Testis (tissue), 3 donors: ENCODE measurements around the gene RAB8A. TPM values are rescaled to one million over a fixed set of nuclear protein-coding genes. Genes with fewer than 3 reads are reported as not detected.
"Not testable (repeated sequence)": the region's sequence is repeated elsewhere in the genome, so short reads cannot be mapped to it uniquely, and the experiment has no call there.

ENCODE experiments used
- DNase-seq: peaks from one replicate; pipeline ENCODE4 v3.0.0-alpha.2; 2019
- H3K27ac ChIP-seq, 2 donors: fragments of 200-600 bp; sonication (generic); one replicate each; pipeline ENCODE4 v1.5.1; 2019
- H3K27me3 ChIP-seq: fragments of 200-600 bp; sonication (generic); one replicate; pipeline ENCODE4 v1.5.1; 2019
- H3K36me3 ChIP-seq: fragments of 200-600 bp; sonication (generic); one replicate; pipeline ENCODE4 v1.5.1; 2017; ENCODE audit warnings: low read depth; ENCODE audit errors: missing control alignments
- H3K4me1 ChIP-seq: fragments of 200-600 bp; sonication (generic); one replicate; pipeline ENCODE4 v1.5.1; 2019
- H3K4me3 ChIP-seq, 2 donors: fragments of 200-600 bp; sonication (generic); one replicate each; pipeline ENCODE4 v1.5.1; 2017 to 2019
- H3K9me3 ChIP-seq: fragments of 200-600 bp; sonication (generic); one replicate; pipeline ENCODE4 v1.5.1; 2017
- CTCF ChIP-seq, 3 experiments: fragments of 450-650 bp in 2 of 3; fragments of 200-600 bp in 1 of 3; sonication (generic) in 1 of 3; IDR thresholded peaks; one replicate each; pipeline ENCODE4 v1.5.1; 2016 to 2019; ENCODE audit warnings: antibody characterized with exemption in 3 of 3, mild to moderate bottlenecking in 2 of 3, moderate library complexity in 1 of 3
- POLR2A ChIP-seq: fragments of 450-650 bp; IDR thresholded peaks from one replicate; pipeline ENCODE4 v1.6.1; 2017; ENCODE audit warnings: antibody characterized with exemption, mild to moderate bottlenecking, moderate library complexity
- WGBS, 2 donors: methylation state at CpG; one replicate each; pipeline ENCODE4 v1.1.5; 2018; 5-methylcytosine and 5-hydroxymethylcytosine counted together
- intact Hi-C: fragments of 100-400 bp; cut with DNase I; formaldehyde crosslinking; loops from one replicate; pipeline ENCODE4 v1.15.1; 2023; ENCODE audit warnings: low total_unique reads
- polyA plus RNA-seq: library from polyadenylated mRNA; stranded (reverse); fragments of 350-450 nt; fragmentation: Illumina TruSeq; extraction: RNeasy Lipid Tissue Mini Kit (QIAGEN cat#74804); gene quantifications from one replicate; pipeline ENCODE4 v1.2.3, GENCODE V29; 2014; ENCODE audit warnings: low read depth, low replicate concordance; ENCODE audit not compliant: insufficient read depth
- total RNA-seq, 2 donors: library from RNA; depleted of rRNA; stranded (reverse); fragments of >200 nt; gene quantifications; one replicate each; pipeline ENCODE4 v1.2.3, GENCODE V29; 2016

RAB8A gene
- total and polyA plus RNA-seq, 3 donors from 2014 or later = 45.9 to 69.0 (median 63.3) TPM

DNA sequence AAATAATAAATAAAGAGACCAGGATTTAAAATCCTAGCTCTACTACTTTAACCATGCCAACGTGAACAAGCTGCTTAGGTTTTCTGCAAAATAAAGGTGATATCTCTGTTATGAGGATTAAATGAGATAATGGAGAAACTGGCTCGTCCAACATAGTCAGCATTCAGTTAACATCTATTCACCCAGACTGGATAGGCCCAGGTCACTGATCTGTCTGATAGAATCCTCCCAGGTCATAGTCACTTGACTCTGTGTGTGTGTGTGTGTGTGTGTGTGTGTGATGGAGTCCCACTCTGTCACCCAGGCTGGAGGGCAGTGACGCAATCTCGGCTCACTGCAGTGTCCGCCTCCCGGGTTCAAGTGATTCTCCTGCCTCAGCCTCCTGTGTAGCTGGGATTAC, 12.9 kb upstream of the RAB8A start:
- H3K36me3 ChIP-seq = no peaks in the 10 kb centered on the region
- peaks cover 4% of the 10 kb centered on the region for H3K4me1 ChIP-seq
- no peak overlapping the region for H3K4me3 ChIP-seq
- H3K9me3 ChIP-seq = no peaks in the 10 kb centered on the region
- no peaks in the 10 kb centered on the region for H3K27me3 ChIP-seq
- WGBS, 2 donors = 89 to 90% methylated on average over 6 of the region's 6 CpGs
- TF ChIP-seq CTCF (IDR thresholded peaks at IDR 0.05) (no peak), POLR2A (no peak)
- no peak for DNase-seq
- intact Hi-C loops = no loop called here
- H3K27ac ChIP-seq = peak overlapping the region in 1 of 2 donors; percentile 57

GRCh38 chr19:16099314-16099965, 12.2 kb upstream of the RAB8A start:
- H3K36me3 ChIP-seq, DNase-seq, H3K27me3 ChIP-seq, H3K4me1 ChIP-seq, intact Hi-C loops, H3K4me3 ChIP-seq, H3K9me3 ChIP-seq: not testable (repeated sequence)
- H3K27ac ChIP-seq = peak overlapping the region in 1 of 2 donors; percentile 57
- 71 to 76% methylated on average over 8 of the region's 8 CpGs for WGBS, 2 donors

- no peak for TF ChIP-seq CTCF (IDR thresholded peaks at IDR 0.05)
- TF ChIP-seq POLR2A = no peak
- H3K4me3 ChIP-seq = no peak overlapping the region
- no peaks in the 10 kb centered on the region for H3K36me3 ChIP-seq
- no peak for DNase-seq
- H3K27ac ChIP-seq = peak overlapping the region in 1 of 2 donors; percentile 57
- no peaks in the 10 kb centered on the region for H3K27me3 ChIP-seq
- intact Hi-C loops = no loop called here
- H3K9me3 ChIP-seq = no peaks in the 10 kb centered on the region
- peaks cover 4% of the 10 kb centered on the region for H3K4me1 ChIP-seq
- 65 to 84% methylated on average over 4 of the region's 4 CpGs for WGBS, 2 donors
These were observed 11.2 kb upstream of the RAB8A start for GRCh38 chr19:16100524-16100923.

GRCh38 chr19:16104722-16105121, 7.0 kb upstream of the RAB8A start:
- Histone ChIP-seq H3K27ac (no peak overlapping the region), H3K9me3 (no peaks in the 10 kb centered on the region), H3K27me3 (no peaks in the 10 kb centered on the region), H3K4me3 (no peak overlapping the region), H3K36me3 (no peaks in the 10 kb centered on the region), H3K4me1 (peaks cover under 1% of the 10 kb centered on the region)
- WGBS, 2 donors = 84 to 86% methylated on average over 6 of the region's 6 CpGs
- intact Hi-C loops = no loop called here
- DNase-seq = no peak
- TF ChIP-seq POLR2A = no peak
- no peak for TF ChIP-seq CTCF (IDR thresholded peaks at IDR 0.05)

DNA sequence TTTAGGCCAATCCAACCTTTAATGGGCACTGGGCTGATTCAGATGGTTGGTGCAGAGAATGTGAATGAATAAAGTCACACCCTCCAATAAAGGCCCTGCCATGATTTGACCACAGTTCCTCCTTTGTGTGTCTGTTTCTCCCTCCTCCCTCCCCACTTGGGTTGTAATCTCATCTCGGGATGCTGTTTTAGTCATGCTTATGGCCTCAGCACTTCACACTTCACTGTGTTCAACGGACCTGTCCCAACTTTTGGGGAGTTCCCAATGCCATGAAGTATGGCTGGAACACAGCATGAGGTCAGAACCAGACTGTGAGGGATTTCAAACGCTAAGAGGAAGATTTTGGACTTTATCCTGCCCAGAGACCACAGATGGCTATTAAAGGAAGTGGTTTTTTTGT, 5.6 kb upstream of the RAB8A start:
- intact Hi-C loops = no loop called here
- TF ChIP-seq CTCF (IDR thresholded peaks at IDR 0.05) = no peak
- TF ChIP-seq POLR2A = no peak
- 21 to 26% methylated on average over 3 of the region's 3 CpGs for WGBS, 2 donors
- DNase-seq = no peak
- H3K27me3 ChIP-seq = no peaks in the 10 kb centered on the region
- H3K9me3 ChIP-seq = no peaks in the 10 kb centered on the region
- no peak overlapping the region for H3K4me3 ChIP-seq
- H3K27ac ChIP-seq = no peak overlapping the region
- no peaks in the 10 kb centered on the region for H3K4me1 ChIP-seq
- no peaks in the 10 kb centered on the region for H3K36me3 ChIP-seq
